G401.6 (cell line): ENCODE measurements around the gene CBX4.

Source experiments
- FAIRE-seq: peaks from 2 replicates; lab custom pipeline; 2012; peaks lifted over from hg19 to GRCh38; lab: Jason Lieb, UNC

The CBX4 gene

GRCh38 chr17:79839356-79840268, at the start of gene CBX4:
Gene CBX4, minus strand, starts transcription at chr17:79839440. Its CDS starts 189 bp downstream, at chr17:79839251.
- no peak for FAIRE-seq

- no peak for FAIRE-seq
Observed at GRCh38 chr17:79888009-79888540, 48.8 kb upstream of the CBX4 start.

GRCh38 chr17:79887451-79887991, 48.3 kb upstream of the CBX4 start:
- FAIRE-seq, result no peak

- no peak for FAIRE-seq
Observed at GRCh38 chr17:79883202-79883601, 44.0 kb upstream of the CBX4 start.

GRCh38 chr17:79878329-79878947, 39.2 kb upstream of the CBX4 start:
- no peak for FAIRE-seq

GRCh38 chr17:79877041-79877440, 37.8 kb upstream of the CBX4 start:
- no peak for FAIRE-seq

GRCh38 chr17:79875511-79875910, 36.3 kb upstream of the CBX4 start:
- no peak for FAIRE-seq

GRCh38 chr17:79874329-79874981, 35.2 kb upstream of the CBX4 start:
- FAIRE-seq, result peak; percentile 69

- no peak for FAIRE-seq
Observed at GRCh38 chr17:79873583-79873982, 34.3 kb upstream of the CBX4 start.

- no peak for FAIRE-seq
Observed at GRCh38 chr17:79872762-79873161, 33.5 kb upstream of the CBX4 start.

- FAIRE-seq, result no peak
Observed at GRCh38 chr17:79871131-79871530, 31.9 kb upstream of the CBX4 start.

GRCh38 chr17:79870540-79870939, 31.3 kb upstream of the CBX4 start:
- no peak for FAIRE-seq

GRCh38 chr17:79866791-79867518, 27.7 kb upstream of the CBX4 start:
- no peak for FAIRE-seq

- FAIRE-seq, result no peak
Observed at GRCh38 chr17:79865351-79866210, 26.3 kb upstream of the CBX4 start.

- FAIRE-seq, result no peak
Observed at GRCh38 chr17:79864617-79865250, 25.5 kb upstream of the CBX4 start.

GRCh38 chr17:79864147-79864546, 24.9 kb upstream of the CBX4 start:
- FAIRE-seq, result no peak

- no peak for FAIRE-seq
Observed at GRCh38 chr17:79862771-79863440, 23.7 kb upstream of the CBX4 start.

GRCh38 chr17:79862238-79862637, 23.0 kb upstream of the CBX4 start:
- no peak for FAIRE-seq

- FAIRE-seq, result no peak
Observed at GRCh38 chr17:79861413-79862216, 22.4 kb upstream of the CBX4 start.
